Bladder microvascular endothelial cell (primary cell): ENCODE measurements around the gene MAP1LC3B. TPM values are rescaled to one million over a fixed set of nuclear protein-coding genes. Genes with fewer than 3 reads are reported as not detected.

Source experiments
- total RNA-seq: library from RNA; depleted of rRNA; stranded (reverse); fragments of >200 nt; gene quantifications from 2 replicates; pipeline ENCODE4 v1.2.3, GENCODE V29; 2014

Gene MAP1LC3B
- 36.8 and 56.6 TPM in 2 replicates for total RNA-seq

GRCh38 chr16:87391950-87392820 is at the start of gene MAP1LC3B:
Gene MAP1LC3B, plus strand, starts transcription at chr16:87392336. Its CDS starts 92 bp downstream, at chr16:87392428.

DNA sequence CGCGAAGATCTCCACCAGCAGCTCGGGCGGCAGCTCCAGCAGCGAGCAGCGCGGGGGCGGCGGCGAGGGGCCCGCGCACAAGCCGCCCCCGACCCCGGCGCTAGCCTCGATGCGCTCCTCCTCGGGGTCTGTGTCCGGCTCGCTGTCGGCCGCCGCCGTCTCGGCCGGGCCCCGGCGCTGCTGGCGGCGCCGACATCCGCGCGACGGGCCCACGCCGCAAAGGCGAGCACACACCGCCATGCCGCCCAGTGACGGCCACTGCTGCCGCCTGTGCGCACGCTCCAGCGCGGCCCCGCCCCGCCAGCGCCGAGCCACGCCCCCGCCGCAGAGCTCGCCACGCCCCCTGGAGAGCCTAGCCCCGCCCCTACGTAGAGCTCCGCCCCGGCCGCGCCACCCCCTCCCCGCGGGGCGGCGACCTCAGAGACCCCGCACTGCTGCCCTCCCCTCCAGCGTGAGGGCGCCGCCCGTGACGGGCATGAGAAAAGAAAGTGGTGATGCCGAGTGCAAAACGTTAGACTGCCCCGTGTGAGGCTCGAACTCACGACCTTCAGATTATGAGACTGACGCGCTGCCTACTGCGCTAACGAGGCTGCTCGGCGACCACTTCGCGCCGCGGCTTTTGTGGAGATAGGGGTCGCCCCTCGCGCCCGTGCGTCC is 8.5 kb upstream of the MAP1LC3B start, which contains the start of gene FBXO31:
Gene FBXO31, minus strand, starts transcription at position 272 of the 657 bp plus-strand sequence. Its CDS starts 32 bp downstream, at position 240.

Other genes with a start within 250 kb of the MAP1LC3B start
- 2.2 and 3.4 TPM in 2 replicates for gene C16orf95, start 74.9 kb upstream of the MAP1LC3B start, total RNA-seq
- 47.6 and 54.6 TPM in 2 replicates for gene FBXO31, start 8.6 kb upstream of the MAP1LC3B start, total RNA-seq
- gene ZCCHC14, start 100.7 kb downstream of the MAP1LC3B start, total RNA-seq: 6.0 and 15.2 TPM in 2 replicates
- under 0.01 and 0.44 TPM in 2 replicates for gene JPH3, start 210.2 kb downstream of the MAP1LC3B start, total RNA-seq